Sigmoid colon (tissue), 3 donors: ENCODE measurements around the gene PAK5.

Source experiments
- POLR2A ChIP-seq, 2 donors: fragments of 450-650 bp; IDR thresholded peaks; one replicate each; pipeline ENCODE4 v1.6.1; 2016; ENCODE audit warnings: antibody characterized with exemption in 2 of 2, mild to moderate bottlenecking in 2 of 2, moderate library complexity in 2 of 2
- TF ChIP-seq, protein P1 (sequence below), 4 experiments: fragments of 450-650 bp in 3 of 4; fragments of 200-600 bp in 1 of 4; IDR thresholded peaks; one replicate each; pipeline ENCODE4 v1.5.1; 2016 to 2019; ENCODE audit warnings: antibody characterized with exemption in 4 of 4, mild to moderate bottlenecking in 3 of 4, moderate library complexity in 2 of 4

DNA sequence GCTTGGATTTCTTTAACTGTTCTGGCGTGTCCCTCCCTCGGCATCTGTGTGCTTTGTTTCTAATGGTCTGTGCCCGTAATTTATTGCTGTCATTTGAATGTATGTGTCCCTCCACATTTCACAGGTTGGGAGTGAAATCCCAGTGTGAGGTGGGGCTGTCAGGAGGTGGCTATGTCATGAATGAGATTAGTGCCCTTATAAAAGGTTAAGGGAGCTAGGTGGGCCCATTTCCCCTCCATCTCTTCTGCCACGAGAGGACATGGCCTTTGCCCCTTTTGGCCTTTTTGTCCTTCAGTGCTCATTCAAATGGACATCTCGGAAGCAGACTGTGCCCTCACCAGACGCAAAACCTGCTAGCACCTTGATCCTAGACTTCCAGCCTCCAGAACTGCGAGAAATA lies 228.2 kb downstream of the PAK5 start:
- TF ChIP-seq, protein P1, sequence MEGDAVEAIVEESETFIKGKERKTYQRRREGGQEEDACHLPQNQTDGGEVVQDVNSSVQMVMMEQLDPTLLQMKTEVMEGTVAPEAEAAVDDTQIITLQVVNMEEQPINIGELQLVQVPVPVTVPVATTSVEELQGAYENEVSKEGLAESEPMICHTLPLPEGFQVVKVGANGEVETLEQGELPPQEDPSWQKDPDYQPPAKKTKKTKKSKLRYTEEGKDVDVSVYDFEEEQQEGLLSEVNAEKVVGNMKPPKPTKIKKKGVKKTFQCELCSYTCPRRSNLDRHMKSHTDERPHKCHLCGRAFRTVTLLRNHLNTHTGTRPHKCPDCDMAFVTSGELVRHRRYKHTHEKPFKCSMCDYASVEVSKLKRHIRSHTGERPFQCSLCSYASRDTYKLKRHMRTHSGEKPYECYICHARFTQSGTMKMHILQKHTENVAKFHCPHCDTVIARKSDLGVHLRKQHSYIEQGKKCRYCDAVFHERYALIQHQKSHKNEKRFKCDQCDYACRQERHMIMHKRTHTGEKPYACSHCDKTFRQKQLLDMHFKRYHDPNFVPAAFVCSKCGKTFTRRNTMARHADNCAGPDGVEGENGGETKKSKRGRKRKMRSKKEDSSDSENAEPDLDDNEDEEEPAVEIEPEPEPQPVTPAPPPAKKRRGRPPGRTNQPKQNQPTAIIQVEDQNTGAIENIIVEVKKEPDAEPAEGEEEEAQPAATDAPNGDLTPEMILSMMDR (IDR thresholded peaks at IDR 0.05), result no peak
- TF ChIP-seq POLR2A (IDR thresholded peaks at IDR 0.05), result no peak
